Stimulated activated naive B cell treated with anti-CD40 and anti-IgM and Interleukin-4, amounts not matched to agents 10 μg/mL and 1 μg/mL and 100 μg/mL, for 72 hours (primary cell): ENCODE results near the gene IQSEC1.

Experiments used
- ATAC-seq, 2 donors: fragments of 150-1000 bp; cut with Tn5 transposase; replicated peaks; 2 replicates each; pipeline ENCODE4 v1.10.0; 2021; ENCODE audit warnings: moderate library complexity in 1 of 2
- DNase-seq: peaks from one replicate; pipeline ENCODE4 v3.0.0; 2021
- H3K27ac Mint-ChIP-seq: one replicate; pipeline ENCODE4 v1.8.0; 2022; ENCODE audit warnings: mild to moderate bottlenecking, mixed read lengths
- H3K27me3 Mint-ChIP-seq, 2 donors: one replicate each; pipeline ENCODE4 v1.8.0; 2022; ENCODE audit warnings: mixed read lengths in 2 of 2
- H3K36me3 Mint-ChIP-seq, 2 donors: one replicate each; pipeline ENCODE4 v1.8.0; 2022; ENCODE audit warnings: mixed read lengths in 2 of 2, mild to moderate bottlenecking in 1 of 2
- H3K4me1 Mint-ChIP-seq, 2 donors: one replicate each; pipeline ENCODE4 v1.8.0; 2022; ENCODE audit warnings: mixed read lengths in 2 of 2, mild to moderate bottlenecking in 1 of 2
- H3K4me3 Mint-ChIP-seq, 2 donors: one replicate each; pipeline ENCODE4 v1.8.0; 2022; ENCODE audit warnings: mild to moderate bottlenecking in 2 of 2, mixed read lengths in 2 of 2, moderate library complexity in 1 of 2
- H3K9me3 Mint-ChIP-seq, 2 donors: one replicate each; pipeline ENCODE4 v1.8.0; 2022; ENCODE audit warnings: mixed read lengths in 2 of 2, mild to moderate bottlenecking in 1 of 2

The IQSEC1 gene

GRCh38 chr3:12907296-12907695 is 165.9 kb downstream of the IQSEC1 start:
- H3K27ac Mint-ChIP-seq, result peak overlapping the region; percentile 69

GRCh38 chr3:12906916-12907290 is 166.3 kb downstream of the IQSEC1 start:
- H3K9me3 Mint-ChIP-seq, result no peaks in the 10 kb centered on the region
- H3K27me3 Mint-ChIP-seq, result no peaks in the 10 kb centered on the region
- ATAC-seq (peak in 1 of 2 donors; percentile 37), DNase-seq (no peak)
- peaks cover 34 to 55% of the 10 kb centered on the region in 2 donors for H3K36me3 Mint-ChIP-seq
- H3K4me3 Mint-ChIP-seq, result no peak overlapping the region
- H3K4me1 Mint-ChIP-seq, result peaks cover 48 to 50% of the 10 kb centered on the region in 2 donors
- peak overlapping the region; percentile 69 for H3K27ac Mint-ChIP-seq

More at GRCh38 chr3:12907296-12907695, 165.9 kb downstream of the IQSEC1 start:
- no peaks in the 10 kb centered on the region for H3K27me3 Mint-ChIP-seq
- H3K4me1 Mint-ChIP-seq, result peaks cover 44 to 46% of the 10 kb centered on the region in 2 donors
- H3K36me3 Mint-ChIP-seq, result peaks cover 34 to 54% of the 10 kb centered on the region in 2 donors
- H3K9me3 Mint-ChIP-seq, result no peaks in the 10 kb centered on the region
- ATAC-seq (no peak), DNase-seq (no peak)
- H3K4me3 Mint-ChIP-seq, result no peak overlapping the region

GRCh38 chr3:12906141-12906915 is 166.9 kb downstream of the IQSEC1 start:
- H3K27ac Mint-ChIP-seq, result peak overlapping the region; percentile 69
- DNase-seq (no peak), ATAC-seq (peak in 1 of 2 donors; percentile 44)
- H3K4me1 Mint-ChIP-seq, result peaks cover 51 to 56% of the 10 kb centered on the region in 2 donors
- H3K9me3 Mint-ChIP-seq, result no peaks in the 10 kb centered on the region
- no peaks in the 10 kb centered on the region for H3K27me3 Mint-ChIP-seq
- peaks cover 35 to 57% of the 10 kb centered on the region in 2 donors for H3K36me3 Mint-ChIP-seq
- no peak overlapping the region for H3K4me3 Mint-ChIP-seq

- Mint-ChIP-seq H3K4me1 (peaks cover 51 to 56% of the 10 kb centered on the region in 2 donors), H3K4me3 (no peak overlapping the region), H3K27ac (peak overlapping the region; percentile 47), H3K27me3 (no peaks in the 10 kb centered on the region), H3K36me3 (peaks cover 38 to 60% of the 10 kb centered on the region in 2 donors), H3K9me3 (no peaks in the 10 kb centered on the region)
- no peak for ATAC-seq
- DNase-seq, result no peak
These were observed 167.7 kb downstream of the IQSEC1 start for GRCh38 chr3:12905316-12906071.

GRCh38 chr3:12904951-12905315 is 168.3 kb downstream of the IQSEC1 start:
- no peaks in the 10 kb centered on the region for H3K9me3 Mint-ChIP-seq
- ATAC-seq, result no peak
- H3K27ac Mint-ChIP-seq, result peak overlapping the region; percentile 85
- DNase-seq, result no peak
- no peaks in the 10 kb centered on the region for H3K27me3 Mint-ChIP-seq
- H3K4me1 Mint-ChIP-seq, result peaks cover 51 to 56% of the 10 kb centered on the region in 2 donors
- peaks cover 36 to 60% of the 10 kb centered on the region in 2 donors for H3K36me3 Mint-ChIP-seq
- H3K4me3 Mint-ChIP-seq, result no peak overlapping the region

- peaks cover 42 to 62% of the 10 kb centered on the region in 2 donors for H3K36me3 Mint-ChIP-seq
- peaks cover 51 to 56% of the 10 kb centered on the region in 2 donors for H3K4me1 Mint-ChIP-seq
- no peak overlapping the region for H3K4me3 Mint-ChIP-seq
- H3K9me3 Mint-ChIP-seq, result no peaks in the 10 kb centered on the region
- ATAC-seq (no peak), DNase-seq (no peak)
- peak overlapping the region; percentile 88 for H3K27ac Mint-ChIP-seq
- no peaks in the 10 kb centered on the region for H3K27me3 Mint-ChIP-seq
These were observed 169.3 kb downstream of the IQSEC1 start for GRCh38 chr3:12903881-12904280.

GRCh38 chr3:12903000-12903800 is 170.0 kb downstream of the IQSEC1 start:
- ATAC-seq, result peak; percentile 13 to 19
- H3K27me3 Mint-ChIP-seq, result no peaks in the 10 kb centered on the region

GRCh38 chr3:12902181-12902999 is 170.8 kb downstream of the IQSEC1 start:
- H3K4me3 Mint-ChIP-seq, result peak overlapping the region; percentile 12 to 50
- H3K36me3 Mint-ChIP-seq, result peaks cover 31 to 54% of the 10 kb centered on the region in 2 donors
- peaks cover 44 to 51% of the 10 kb centered on the region in 2 donors for H3K4me1 Mint-ChIP-seq
- H3K27me3 Mint-ChIP-seq, result no peaks in the 10 kb centered on the region
- DNase-seq (no peak), ATAC-seq (no peak)
- no peaks in the 10 kb centered on the region for H3K9me3 Mint-ChIP-seq
- H3K27ac Mint-ChIP-seq, result peak overlapping the region; percentile 81

More at GRCh38 chr3:12903000-12903800, 170.0 kb downstream of the IQSEC1 start:
- Mint-ChIP-seq H3K9me3 (no peaks in the 10 kb centered on the region), H3K4me1 (peaks cover 51 to 56% of the 10 kb centered on the region in 2 donors), H3K27ac (peak overlapping the region; percentile 88), H3K4me3 (no peak overlapping the region), H3K36me3 (peaks cover 37 to 59% of the 10 kb centered on the region in 2 donors)
- DNase-seq, result no peak

GRCh38 chr3:12901623-12902045 is 171.6 kb downstream of the IQSEC1 start:
- Mint-ChIP-seq H3K36me3 (peaks cover 27 to 49% of the 10 kb centered on the region in 2 donors), H3K9me3 (no peaks in the 10 kb centered on the region), H3K4me3 (peak overlapping the region in 1 of 2 donors; percentile 3), H3K27me3 (no peaks in the 10 kb centered on the region), H3K27ac (peak overlapping the region; percentile 81), H3K4me1 (peaks cover 38 to 46% of the 10 kb centered on the region in 2 donors)
- peak; percentile 76 to 79 for ATAC-seq
- peak; percentile 23 for DNase-seq

- ATAC-seq, result no peak
- peak overlapping the region; percentile 81 for H3K27ac Mint-ChIP-seq
These were observed 172.3 kb downstream of the IQSEC1 start for GRCh38 chr3:12900885-12901411.

GRCh38 chr3:12898965-12899755 is 174.1 kb downstream of the IQSEC1 start:
- Mint-ChIP-seq H3K27ac (peak overlapping the region; percentile 51), H3K4me3 (no peak overlapping the region), H3K4me1 (peaks cover 34 to 40% of the 10 kb centered on the region in 2 donors), H3K36me3 (peaks cover 27 to 38% of the 10 kb centered on the region in 2 donors), H3K27me3 (no peaks in the 10 kb centered on the region), H3K9me3 (no peaks in the 10 kb centered on the region)
- no peak for ATAC-seq
- DNase-seq, result no peak

More at GRCh38 chr3:12900885-12901411, 172.3 kb downstream of the IQSEC1 start:
- H3K27me3 Mint-ChIP-seq, result no peaks in the 10 kb centered on the region
- peaks cover 34 to 40% of the 10 kb centered on the region in 2 donors for H3K4me1 Mint-ChIP-seq
- H3K9me3 Mint-ChIP-seq, result no peaks in the 10 kb centered on the region
- DNase-seq, result no peak
- no peak overlapping the region for H3K4me3 Mint-ChIP-seq
- peaks cover 27 to 44% of the 10 kb centered on the region in 2 donors for H3K36me3 Mint-ChIP-seq

- ATAC-seq, result no peak
- peak overlapping the region in 1 of 2 donors; percentile 41 for H3K4me3 Mint-ChIP-seq
- H3K27me3 Mint-ChIP-seq, result no peaks in the 10 kb centered on the region
- peaks cover 28 to 32% of the 10 kb centered on the region in 2 donors for H3K4me1 Mint-ChIP-seq
- no peak for DNase-seq
- H3K9me3 Mint-ChIP-seq, result no peaks in the 10 kb centered on the region
- peaks cover 27 to 36% of the 10 kb centered on the region in 2 donors for H3K36me3 Mint-ChIP-seq
- no peak overlapping the region for H3K27ac Mint-ChIP-seq
These were observed 174.8 kb downstream of the IQSEC1 start for GRCh38 chr3:12898290-12898964.
